ENCODE results near the gene ELAPOR2.
"Not testable (repeated sequence)": the region's sequence is repeated elsewhere in the genome, so short reads cannot be mapped to it uniquely, and the experiment has no call there.

The ELAPOR2 gene

DNA sequence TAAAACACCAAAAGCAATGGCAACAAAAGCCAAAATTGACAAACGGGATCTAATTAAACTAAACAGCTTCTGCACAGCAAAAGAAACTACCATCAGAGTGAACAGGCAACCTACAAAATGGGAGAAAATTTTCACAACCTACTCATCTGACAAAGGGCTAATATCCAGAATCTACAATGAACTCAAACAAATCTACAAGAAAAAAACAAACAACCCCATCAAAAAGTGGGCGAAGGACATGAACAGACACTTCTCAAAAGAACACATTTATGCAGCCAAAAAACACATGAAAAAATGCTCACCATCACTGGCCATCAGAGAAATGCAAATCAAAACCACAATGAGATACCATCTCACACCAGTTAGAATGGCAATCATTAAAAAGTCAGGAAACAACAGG lies 14.7 kb downstream of the ELAPOR2 start:
- DNase-seq: not testable (repeated sequence)

- not testable (repeated sequence) for DNase-seq
Observed at GRCh38 chr7:87041586-87041985, 17.9 kb downstream of the ELAPOR2 start.

GRCh38 chr7:87039691-87040299 lies 19.7 kb downstream of the ELAPOR2 start:
- not testable (repeated sequence) for DNase-seq

GRCh38 chr7:87038993-87039690 lies 20.3 kb downstream of the ELAPOR2 start:
- peak; percentile 72 for DNase-seq

GRCh38 chr7:87036985-87037384 lies 22.5 kb downstream of the ELAPOR2 start:
- DNase-seq: no peak

DNA sequence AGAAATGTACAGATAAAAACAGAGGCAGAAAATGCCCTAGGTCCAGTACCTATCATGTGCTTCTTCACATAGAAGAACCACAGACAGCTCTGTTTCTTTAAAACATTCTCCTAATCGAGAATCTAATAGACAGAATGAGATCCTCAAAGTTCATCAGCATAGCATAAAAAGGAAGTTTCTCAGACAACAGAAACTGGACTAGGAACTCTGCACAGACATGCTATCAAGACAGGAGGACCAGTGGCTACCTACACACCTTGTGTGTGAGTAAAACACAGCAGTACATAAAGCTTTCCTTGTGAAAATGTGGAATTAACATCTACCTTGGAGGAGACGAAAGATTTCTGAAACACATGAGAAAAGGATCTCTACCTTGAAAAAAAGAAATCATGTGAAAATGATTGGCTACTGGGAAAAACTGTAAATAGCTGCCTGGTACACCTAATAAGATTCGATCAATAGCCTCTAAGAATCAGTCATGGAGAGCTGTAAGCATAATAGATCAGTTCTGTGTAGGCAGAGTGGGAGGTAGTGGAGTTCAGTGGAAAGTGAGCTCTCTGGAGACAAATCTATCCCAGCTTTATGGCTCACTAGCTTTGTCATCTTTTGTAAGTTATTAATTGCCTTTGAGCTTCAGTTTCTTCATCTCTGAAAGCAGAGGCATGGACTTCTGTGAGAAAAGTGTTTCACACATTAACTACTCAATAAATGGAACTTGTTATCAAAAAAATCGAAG lies 26.7 kb downstream of the ELAPOR2 start:
- DNase-seq: no peak

DNA sequence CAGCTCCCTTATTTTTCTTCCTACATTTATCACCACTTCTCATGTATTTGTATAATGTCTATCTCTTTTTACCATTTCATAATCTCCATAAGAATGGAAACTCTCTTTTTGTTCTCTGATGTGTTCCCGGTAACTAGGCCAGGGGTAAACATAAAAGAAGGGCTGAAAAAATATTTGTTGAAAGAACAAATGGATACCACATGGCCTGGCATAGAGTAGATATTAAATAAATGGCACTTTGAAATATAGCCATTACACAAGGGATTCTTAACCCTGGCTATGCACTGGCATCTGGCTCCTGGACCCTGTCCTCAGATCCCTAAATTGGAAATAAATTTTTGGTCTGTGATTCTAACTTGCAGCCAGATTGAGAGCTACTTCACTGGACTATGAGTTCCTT lies 30.4 kb downstream of the ELAPOR2 start:
- no peak for DNase-seq

GRCh38 chr7:87028636-87029035 lies 30.8 kb downstream of the ELAPOR2 start:
- no peak for DNase-seq

- DNase-seq: no peak
Observed at GRCh38 chr7:87027900-87028299, 31.6 kb downstream of the ELAPOR2 start.

DNA sequence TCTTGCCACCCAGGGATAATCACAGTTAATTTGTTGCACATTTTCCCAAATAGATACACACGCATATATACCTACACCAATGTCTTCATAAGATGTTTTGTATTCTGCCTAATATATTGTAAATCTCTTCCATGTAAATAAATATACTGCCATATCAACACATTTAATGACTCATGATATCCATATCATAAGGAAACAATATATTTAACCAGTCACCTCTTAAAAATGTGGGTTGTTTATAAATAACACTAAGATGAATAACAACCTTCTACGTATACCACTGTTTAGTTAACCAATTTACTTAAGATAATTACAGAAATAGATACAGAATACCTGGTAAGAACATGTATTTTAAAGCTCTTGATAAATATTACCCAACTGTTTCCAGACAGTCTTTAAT lies 38.2 kb downstream of the ELAPOR2 start:
- DNase-seq: no peak

GRCh38 chr7:87016606-87017005 lies 42.8 kb downstream of the ELAPOR2 start:
- DNase-seq: no peak

DNA sequence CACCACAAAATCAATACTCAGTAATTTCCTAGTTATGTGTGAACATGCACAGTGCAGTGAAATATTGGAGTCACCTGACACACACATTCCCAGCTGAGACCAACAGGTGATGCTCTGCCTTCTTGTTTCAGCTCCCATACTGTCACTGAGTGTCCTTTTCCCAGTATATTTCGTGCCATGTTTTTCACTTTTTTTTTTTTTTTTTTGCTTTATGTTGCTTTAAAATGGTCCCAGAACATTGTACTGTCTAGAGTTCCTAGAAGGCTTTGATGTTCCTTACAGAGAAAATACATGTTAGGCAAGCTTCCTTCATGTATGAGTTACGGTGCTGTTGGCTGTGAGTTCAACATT lies 45.6 kb downstream of the ELAPOR2 start:
- no peak for DNase-seq

DNA sequence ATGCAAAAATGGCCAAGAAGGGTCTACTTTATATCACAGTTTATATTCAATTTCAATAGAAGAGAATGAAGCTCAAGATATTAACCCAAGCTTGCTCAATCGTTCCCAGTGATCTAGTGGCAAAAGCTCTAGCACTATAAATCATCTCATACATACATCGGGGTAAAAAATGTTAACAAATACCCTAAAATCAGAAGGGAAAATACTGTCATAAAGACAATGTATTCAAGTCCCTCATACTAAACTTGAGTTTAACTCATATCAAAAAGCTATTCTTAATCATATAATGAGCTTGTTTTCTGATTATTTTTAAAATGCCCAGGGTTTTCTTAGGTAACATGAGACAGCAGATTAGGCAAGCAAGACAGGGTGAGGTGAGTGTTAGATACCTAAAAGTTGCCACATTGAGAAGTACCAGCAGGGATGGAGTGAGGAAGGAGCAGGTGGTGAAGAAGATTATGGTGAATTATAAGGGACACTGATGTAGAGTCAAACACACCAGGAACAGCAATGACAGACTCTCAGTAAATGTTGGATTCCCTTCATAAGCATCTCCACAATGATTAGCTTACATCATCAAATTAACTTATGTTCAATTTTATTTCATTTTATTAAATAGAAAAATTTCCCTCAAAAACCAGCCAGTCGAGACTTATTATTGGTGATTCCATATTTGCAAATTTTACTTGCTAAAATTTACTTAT lies 46.2 kb downstream of the ELAPOR2 start:
- no peak for DNase-seq
